K562 (cell line): ENCODE results near the gene POLR3A. TPM values are rescaled to one million over a fixed set of nuclear protein-coding genes. Genes with fewer than 3 reads are reported as not detected.

Experiments used
- ATAC-seq: fragments of 200-7000 bp; cut with Tn5 transposase; 3 replicates; pipeline ENCODE4 v1.9.1; 2020; ENCODE audit warnings: moderate library complexity
- BruUV-seq: library from RNA; stranded (reverse); fragments of 400-500 nt; replicated peaks from 2 replicates; lab custom pipeline; 2021; lab: Mats Ljungman, UMichigan
- CTCF ChIA-PET: fragments of 300-600 bp; formaldehyde crosslinking; extraction: SDS; loops from one replicate; lab custom pipeline; 2021; ENCODE audit warnings: low intra/inter-chr PET ratio; lab: Yijun Ruan, JAX
- POLR2A ChIA-PET: fragments of 300-600, 350-650 bp; sonication (Branson Sonifier 250); formaldehyde crosslinking; extraction: SDS; loops from one replicate; lab custom pipeline; 2021; ENCODE audit warnings: antibody characterized with exemption, inconsistent platforms; lab: Yijun Ruan, JAX
- DNase-seq, 4 experiments: peaks; one replicate each; pipeline versions ENCODE4 v3.0.0 to v3.0.0-alpha.2; 2011 to 2018; ENCODE audit warnings: low spot score in 3 of 4, mixed read lengths in 3 of 4; ENCODE audit errors: extremely low read depth in 1 of 4
- FAIRE-seq: peaks from 2 replicates; lab custom pipeline; 2011; peaks lifted over from hg19 to GRCh38; lab: Jason Lieb, UNC
- H2AFZ ChIP-seq: 2 replicates; pipeline ENCODE4 v1.6.0; 2011; ENCODE audit warnings: low read depth, low read length, control low read depth, inconsistent platforms
- H3K27ac ChIP-seq: fragments of 200-600 bp; 3 replicates; pipeline ENCODE4 v1.8.0; 2011; ENCODE audit warnings: low read depth, mild to moderate bottlenecking, control low read depth, inconsistent platforms, low read length, moderate library complexity, mixed read lengths; ENCODE audit errors: extremely low read depth
- H3K27me3 ChIP-seq, 2 experiments: fragments of 300-600 bp in 1 of 2; 2 replicates in 1 of 2; 3 replicates in 1 of 2; pipeline versions ENCODE4 v1.6.0 to v1.8.0; 2011; ENCODE audit warnings: inconsistent platforms in 2 of 2, low read length in 2 of 2, mild to moderate bottlenecking in 1 of 2, mixed read lengths in 1 of 2, moderate library complexity in 1 of 2; ENCODE audit not compliant: control insufficient read depth in 2 of 2, insufficient read depth in 2 of 2
- H3K36me3 ChIP-seq: fragments of 300-600 bp; 3 replicates; pipeline ENCODE4 v1.8.0; 2011; ENCODE audit warnings: mild to moderate bottlenecking, low read length, inconsistent platforms; ENCODE audit not compliant: control insufficient read depth, insufficient read depth
- H3K4me1 ChIP-seq, 2 experiments: fragments of 200-600 bp in 1 of 2; replicated peaks in 1 of 2; 2 replicates in 1 of 2; 3 replicates in 1 of 2; pipeline versions ENCODE4 v1.5.1 to v1.8.0; 2011; ENCODE audit warnings: inconsistent platforms in 2 of 2, low read length in 2 of 2, mild to moderate bottlenecking in 1 of 2, mixed read lengths in 1 of 2, moderate library complexity in 1 of 2; ENCODE audit not compliant: control insufficient read depth in 2 of 2, insufficient read depth in 2 of 2
- H3K4me2 ChIP-seq: 2 replicates; pipeline ENCODE4 v1.6.1; 2011; ENCODE audit warnings: low read length, control low read depth, inconsistent platforms, mixed read lengths; ENCODE audit not compliant: insufficient read depth
- H3K4me3 ChIP-seq: fragments of 200-600 bp; sonication (generic), shearing (Covaris generic); 2 replicates; pipeline ENCODE4 v1.5.1; 2016; ENCODE audit warnings: control low read depth, inconsistent platforms
- H3K79me2 ChIP-seq: fragments of 200-600 bp; 3 replicates; pipeline ENCODE4 v1.8.0; 2011; ENCODE audit warnings: low read length, inconsistent platforms; ENCODE audit not compliant: control insufficient read depth, insufficient read depth
- H3K9ac ChIP-seq, 2 experiments: 2 replicates each; pipeline versions ENCODE4 v1.6.0 to v1.6.1; 2011; ENCODE audit warnings: low read depth in 2 of 2, low read length in 2 of 2, control low read depth in 1 of 2, inconsistent platforms in 1 of 2, mild to moderate bottlenecking in 1 of 2, mixed read lengths in 1 of 2; ENCODE audit not compliant: insufficient read depth in 1 of 2
- H3K9me1 ChIP-seq: one replicate; pipeline ENCODE4 v1.6.0; 2011; ENCODE audit warnings: inconsistent platforms, mild to moderate bottlenecking, low read length, moderate library complexity; ENCODE audit not compliant: control insufficient read depth, insufficient read depth
- H3K9me3 ChIP-seq: replicated peaks from 2 replicates; pipeline ENCODE4 v1.5.1; 2011; ENCODE audit warnings: low read depth, low read length, inconsistent platforms; ENCODE audit not compliant: control insufficient read depth, insufficient read depth
- H4K20me1 ChIP-seq: replicated peaks from 2 replicates; pipeline ENCODE4 v1.6.1; 2011; ENCODE audit warnings: low read length, inconsistent platforms, mixed read lengths; ENCODE audit not compliant: control insufficient read depth, insufficient read depth
- PML ChIP-seq: IDR thresholded peaks from 2 replicates; pipeline ENCODE4 v1.6.1; 2012; ENCODE audit warnings: low read length, inconsistent platforms
- SOX6 ChIP-seq: fragments of 450-650 bp; IDR thresholded peaks from 2 replicates; pipeline ENCODE4 v1.6.1; 2014; ENCODE audit warnings: mild to moderate bottlenecking
- ZNF384 ChIP-seq: IDR thresholded peaks from 2 replicates; pipeline ENCODE4 v1.6.1; 2012; ENCODE audit warnings: low read depth, low read length, improper control_type of control experiment
- ZNF41 ChIP-seq: fragments of 250-450 bp; sonication (Bioruptor Pico); conservative IDR thresholded peaks from 2 replicates; pipeline ENCODE4 v1.4.0; 2020; ENCODE audit warnings: mild to moderate bottlenecking
- ZNF766 ChIP-seq: fragments of 200-800 bp; sonication (Bioruptor generic); conservative IDR thresholded peaks from 2 replicates; pipeline ENCODE4 v1.6.1; 2016; ENCODE audit warnings: missing genetic modification characterization, missing compliant biosample characterization
- ZNF778 ChIP-seq: fragments of 450-650 bp; formaldehyde crosslinking; IDR thresholded peaks from 2 replicates; pipeline ENCODE4 v1.4.0; 2020; ENCODE audit warnings: mild to moderate bottlenecking, moderate library complexity
- WGBS: fragments of 100-300 bp; shearing (Covaris generic); methylation state at CpG from one replicate; pipeline ENCODE4 v1.1.6; 2016; ENCODE audit warnings: low coverage, mixed read lengths; ENCODE audit not compliant: insufficient coverage; ENCODE audit errors: missing lambda C conversion rate; 5-methylcytosine and 5-hydroxymethylcytosine counted together
- in situ Hi-C: fragments of 300-500 bp; cut with MboI; formaldehyde crosslinking; loops from 4 replicates; pipeline ENCODE4 v1.15.0; 2018; ENCODE audit warnings: inconsistent platforms, mixed read lengths
- intact Hi-C: fragments of 100-400 bp; cut with micrococcal nuclease; formaldehyde crosslinking; loops from 2 replicates; pipeline ENCODE4 v1.14.2; 2022
- polyA plus RNA-seq, 8 experiments: library from polyadenylated mRNA; depleted of rRNA in 4 of 8; stranded (reverse) in 5 of 8; unstranded in 3 of 8; fragments of >200 nt; fragmentation: Nextera tagmentation in 2 of 8; fragmentation: Illumina TruSeq in 1 of 8; extraction: Ambion mirVana in 2 of 8; extraction: Trizol in 1 of 8; gene quantifications; 2 replicates each; pipeline versions ENCODE4 v1.2.1 to v1.2.3, GENCODE V29; 2011 to 2014; ENCODE audit warnings: inconsistent platforms in 1 of 8, missing spikeins in 1 of 8
- total RNA-seq, 7 experiments: library from RNA; depleted of rRNA in 6 of 7; stranded (reverse); fragments of >200 nt in 6 of 7; fragmentation: Illumina TruSeq in 2 of 7; extraction: Trizol in 2 of 7; gene quantifications; 2 replicates each; pipeline versions ENCODE4 v1.2.1 to v1.2.3, GENCODE V29; 2011 to 2021; ENCODE audit warnings: low replicate concordance in 1 of 7
- TF ChIP-seq, protein P1 (sequence below): sonication (generic); IDR thresholded peaks from 2 replicates; pipeline ENCODE4 v1.6.1; 2016
- TF ChIP-seq, protein P2 (sequence below), 2 experiments: fragments of 450-650 bp; IDR thresholded peaks; 2 replicates each; pipeline ENCODE4 v1.6.1; 2016; ENCODE audit warnings: mild to moderate bottlenecking in 2 of 2, borderline replicate concordance in 1 of 2, low read depth in 1 of 2, moderate library complexity in 1 of 2

The POLR3A gene
- total and polyA plus RNA-seq, 9 of the 15 experiments (the other 6 are each of a cell fraction or from before 2014, with no cell fraction given), result 14.9 to 37.0 (median 26.7) TPM

DNA sequence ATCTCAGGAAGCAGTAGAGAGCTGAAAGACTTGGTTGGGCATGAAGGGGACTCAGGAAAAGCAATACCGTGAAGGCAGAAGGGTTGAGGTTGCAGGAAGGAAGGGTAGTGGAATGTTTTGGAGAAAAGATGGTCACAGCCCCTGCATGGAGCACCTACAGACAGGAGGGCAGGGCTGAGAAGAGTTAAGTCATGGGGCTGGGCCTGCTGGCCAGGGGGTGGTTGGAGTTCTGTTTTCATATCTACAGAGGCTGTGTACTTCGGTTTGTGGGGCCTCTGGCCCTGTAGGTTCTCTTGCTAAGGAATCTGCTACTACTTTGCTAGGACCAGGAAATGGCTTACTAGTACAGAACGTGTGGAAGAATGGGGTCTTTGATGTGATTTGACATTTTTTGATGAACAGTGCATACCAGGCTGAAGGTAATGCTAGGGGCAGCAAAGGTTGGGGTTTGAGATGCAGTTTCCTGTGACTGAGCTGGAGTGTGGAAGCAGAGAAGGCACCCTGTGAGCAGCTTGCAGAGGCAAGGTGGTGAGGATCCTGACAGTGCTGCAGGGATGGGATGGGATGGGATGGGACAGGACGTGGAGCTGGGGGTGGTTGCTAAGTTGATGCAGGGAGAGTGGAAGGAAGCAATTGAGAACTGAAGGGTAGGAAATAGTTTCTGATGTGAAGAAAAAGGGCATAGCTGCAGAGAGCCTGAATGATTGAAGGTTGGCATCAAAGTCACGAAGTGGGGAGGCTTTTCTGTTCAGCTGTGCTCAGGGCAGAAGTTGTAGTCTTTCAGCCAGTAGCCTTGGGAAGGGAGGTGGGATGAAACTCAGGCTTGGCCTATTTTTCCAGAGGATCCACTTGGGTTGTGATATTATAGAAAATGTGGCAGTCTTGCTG is 12.1 kb upstream of the POLR3A start (continued):
- no peak for TF ChIP-seq ZNF384
- TF ChIP-seq ZNF766 (CRISPR knock-in tag), result no peak
- no peak for TF ChIP-seq ZNF778 (CRISPR knock-in tag)
- TF ChIP-seq ZNF41, result no peak

DNA sequence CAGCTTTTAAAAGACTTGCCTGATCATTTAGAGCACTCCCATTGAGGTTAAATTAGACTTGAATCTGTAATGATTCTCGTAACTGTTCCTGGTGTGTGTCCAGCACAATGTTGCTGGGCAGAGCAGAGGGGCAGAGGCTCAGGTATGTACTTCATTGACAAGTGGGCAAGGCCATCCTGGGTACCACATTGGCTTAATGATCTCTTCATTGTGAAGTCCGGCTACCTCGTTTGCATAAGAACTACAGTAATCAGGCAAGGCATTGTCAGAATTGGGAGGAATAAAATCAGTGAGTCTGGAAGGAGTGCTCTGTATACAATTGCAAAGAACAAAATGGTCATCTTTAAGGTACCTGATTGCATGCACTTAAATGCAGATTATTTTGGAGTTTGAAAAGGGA is 10.4 kb upstream of the POLR3A start:
- H3K27me3 ChIP-seq, result no peaks in the 10 kb centered on the region
- no peak for ATAC-seq
- no peak overlapping the region; a peak in 1 of 4 replicates for H3K9ac ChIP-seq
- no peak overlapping the region for H3K4me3 ChIP-seq
- 97% methylated on average over 3 of the region's 3 CpGs for WGBS
- CTCF ChIA-PET, result no interaction called here
- H3K9me3 ChIP-seq, result no peaks in the 10 kb centered on the region
- H3K79me2 ChIP-seq, result peaks cover 72% of the 10 kb centered on the region
- DNase-seq, result no peak
- no TSS peak for BruUV-seq
- peaks cover 13% of the 10 kb centered on the region for H3K9me1 ChIP-seq
- peaks cover 93% of the 10 kb centered on the region for H4K20me1 ChIP-seq
- H2AFZ ChIP-seq, result no peak overlapping the region
- FAIRE-seq, result no peak
- in situ Hi-C loops, result loop anchor here (25.0 kb wide), 1 partner anchor 1148 kb away; no protein-coding TSS in a partner anchor
- intact Hi-C loops, result loop anchor here (10.0 kb wide), 1 partner anchor 165 kb away; no protein-coding TSS in a partner anchor
- H3K4me1 ChIP-seq, result peaks cover 25 to 75% of the 10 kb centered on the region in 2 experiments
- H3K27ac ChIP-seq, result no peak overlapping the region
- TF ChIP-seq PML, result 0 out of 2 replicates have a peak, but pooled peaks have one; percentile 7
- TF ChIP-seq, protein P1, sequence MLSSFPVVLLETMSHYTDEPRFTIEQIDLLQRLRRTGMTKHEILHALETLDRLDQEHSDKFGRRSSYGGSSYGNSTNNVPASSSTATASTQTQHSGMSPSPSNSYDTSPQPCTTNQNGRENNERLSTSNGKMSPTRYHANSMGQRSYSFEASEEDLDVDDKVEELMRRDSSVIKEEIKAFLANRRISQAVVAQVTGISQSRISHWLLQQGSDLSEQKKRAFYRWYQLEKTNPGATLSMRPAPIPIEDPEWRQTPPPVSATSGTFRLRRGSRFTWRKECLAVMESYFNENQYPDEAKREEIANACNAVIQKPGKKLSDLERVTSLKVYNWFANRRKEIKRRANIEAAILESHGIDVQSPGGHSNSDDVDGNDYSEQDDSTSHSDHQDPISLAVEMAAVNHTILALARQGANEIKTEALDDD, result no peak
- TF ChIP-seq, protein P2, sequence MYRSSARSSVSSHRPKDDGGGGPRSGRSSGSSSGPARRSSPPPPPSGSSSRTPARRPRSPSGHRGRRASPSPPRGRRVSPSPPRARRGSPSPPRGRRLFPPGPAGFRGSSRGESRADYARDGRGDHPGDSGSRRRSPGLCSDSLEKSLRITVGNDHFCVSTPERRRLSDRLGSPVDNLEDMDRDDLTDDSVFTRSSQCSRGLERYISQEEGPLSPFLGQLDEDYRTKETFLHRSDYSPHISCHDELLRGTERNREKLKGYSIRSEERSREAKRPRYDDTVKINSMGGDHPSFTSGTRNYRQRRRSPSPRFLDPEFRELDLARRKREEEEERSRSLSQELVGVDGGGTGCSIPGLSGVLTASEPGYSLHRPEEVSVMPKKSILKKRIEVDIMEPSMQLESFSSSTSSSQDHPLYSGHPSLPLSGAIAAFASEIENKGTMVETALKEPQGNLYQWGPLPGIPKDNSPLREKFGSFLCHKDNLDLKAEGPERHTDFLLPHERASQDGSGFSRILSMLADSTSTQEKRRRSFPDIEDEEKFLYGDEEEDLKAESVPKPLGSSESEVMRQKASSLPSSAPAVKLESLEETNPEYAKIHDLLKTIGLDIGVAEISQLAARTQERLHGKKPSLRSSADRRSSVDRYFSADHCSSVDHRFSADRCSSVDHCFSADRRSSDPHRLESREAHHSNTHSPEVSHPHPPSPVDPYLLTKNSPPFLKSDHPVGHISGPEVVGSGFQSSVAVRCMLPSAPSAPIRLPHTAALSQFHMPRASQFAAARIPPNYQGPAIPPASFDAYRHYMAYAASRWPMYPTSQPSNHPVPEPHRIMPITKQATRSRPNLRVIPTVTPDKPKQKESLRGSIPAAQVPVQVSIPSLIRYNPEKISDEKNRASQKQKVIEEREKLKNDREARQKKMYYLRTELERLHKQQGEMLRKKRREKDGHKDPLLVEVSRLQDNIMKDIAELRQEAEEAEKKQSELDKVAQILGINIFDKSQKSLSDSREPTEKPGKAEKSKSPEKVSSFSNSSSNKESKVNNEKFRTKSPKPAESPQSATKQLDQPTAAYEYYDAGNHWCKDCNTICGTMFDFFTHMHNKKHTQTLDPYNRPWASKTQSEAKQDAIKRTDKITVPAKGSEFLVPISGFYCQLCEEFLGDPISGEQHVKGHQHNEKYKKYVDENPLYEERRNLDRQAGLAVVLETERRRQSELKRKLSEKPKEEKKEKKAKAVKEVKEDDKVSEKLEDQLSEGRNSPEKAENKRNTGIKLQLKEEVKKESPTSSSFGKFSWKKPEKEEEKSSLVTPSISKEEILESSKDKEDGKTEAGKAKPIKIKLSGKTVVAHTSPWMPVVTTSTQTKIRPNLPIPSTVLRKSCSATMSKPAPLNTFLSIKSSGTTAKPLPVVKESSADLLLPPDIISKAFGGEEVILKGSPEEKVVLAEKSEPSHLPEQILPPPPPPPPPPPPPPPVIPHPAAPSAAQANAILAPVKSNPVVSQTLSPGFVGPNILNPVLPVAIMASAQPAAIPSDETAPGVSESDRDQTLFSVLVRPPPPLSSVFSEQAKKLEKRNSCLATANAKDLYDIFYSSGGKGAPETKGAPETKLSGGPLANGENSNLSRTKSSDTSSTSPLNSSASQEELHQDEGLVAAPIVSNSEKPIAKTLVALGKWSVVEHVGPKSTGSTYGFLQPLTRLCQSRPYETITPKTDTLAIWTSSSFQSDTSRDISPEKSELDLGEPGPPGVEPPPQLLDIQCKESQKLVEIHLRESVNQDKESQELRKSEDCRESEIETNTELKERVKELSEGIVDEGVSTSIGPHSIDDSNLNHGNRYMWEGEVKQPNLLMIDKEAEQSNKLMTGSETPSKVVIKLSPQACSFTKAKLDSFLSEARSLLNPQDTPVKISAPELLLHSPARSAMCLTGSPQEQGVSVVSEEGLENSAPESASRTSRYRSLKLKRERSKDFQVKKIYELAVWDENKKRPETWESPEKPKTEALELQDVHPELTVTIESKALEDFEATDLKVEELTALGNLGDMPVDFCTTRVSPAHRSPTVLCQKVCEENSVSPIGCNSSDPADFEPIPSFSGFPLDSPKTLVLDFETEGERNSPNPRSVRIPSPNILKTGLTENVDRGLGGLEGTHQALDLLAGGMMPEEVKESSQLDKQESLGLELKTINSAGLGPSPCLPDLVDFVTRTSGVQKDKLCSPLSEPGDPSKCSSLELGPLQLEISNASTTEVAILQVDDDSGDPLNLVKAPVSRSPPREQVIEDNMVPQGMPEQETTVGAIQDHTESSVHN (IDR thresholded peaks at IDR 0.05; ENCODE audit: borderline replicate concordance in 1 of 2, low read depth in 1 of 2), result no peak
- TF ChIP-seq SOX6, result no peak
- H3K36me3 ChIP-seq, result peaks cover 81% of the 10 kb centered on the region
- no peak overlapping the region for H3K4me2 ChIP-seq
- POLR2A ChIA-PET, result interaction anchor here (0.6 to 1.7 kb wide), 6 partner anchors 14 to 368 kb away, joined by 3 to 4 read pairs (median 3); no protein-coding TSS in a partner anchor
